SK-N-SH treated with all-trans-retinoic acid at 6 μM for 48 hours (cell line): ENCODE results near the gene CHD1L.

Experiments used
- ATAC-seq: fragments of 200-7000 bp; cut with Tn5 transposase; 3 replicates; pipeline ENCODE4 v1.9.1; 2020; ENCODE audit warnings: mild to moderate bottlenecking, moderate library complexity
- ARNTL ChIP-seq: fragments of 450-650 bp; formaldehyde crosslinking; IDR thresholded peaks from 2 replicates; pipeline ENCODE4 v1.5.0; 2020; ENCODE audit warnings: low read depth, mild to moderate bottlenecking, moderate library complexity, borderline replicate concordance
- CREB5 ChIP-seq: fragments of 250-450 bp; sonication (Bioruptor Pico); IDR thresholded peaks from 2 replicates; pipeline ENCODE4 v1.5.1; 2020; ENCODE audit warnings: low read depth, mild to moderate bottlenecking, moderate library complexity
- CSDC2 ChIP-seq: fragments of 250-450 bp; sonication (Bioruptor Pico); IDR thresholded peaks from 2 replicates; pipeline ENCODE4 v1.5.0; 2020; ENCODE audit warnings: mild to moderate bottlenecking, moderate library complexity
- ESRRG ChIP-seq: fragments of 250-450 bp; sonication (Bioruptor Pico); IDR thresholded peaks from 2 replicates; pipeline ENCODE4 v1.6.1; 2021; ENCODE audit warnings: mild to moderate bottlenecking
- ISL1 ChIP-seq: fragments of 250-450 bp; sonication (Bioruptor Pico); IDR thresholded peaks from 2 replicates; pipeline ENCODE4 v2.1.2; 2022; ENCODE audit warnings: mild to moderate bottlenecking, moderate library complexity
- OSR1 ChIP-seq: fragments of 250-450 bp; sonication (Bioruptor Pico); IDR thresholded peaks from 2 replicates; pipeline ENCODE4 v1.8.0; 2022; ENCODE audit warnings: moderate library complexity, mild to moderate bottlenecking, inconsistent platforms
- PATZ1 ChIP-seq: fragments of 250-450 bp; sonication (Bioruptor Pico); IDR thresholded peaks from 2 replicates; pipeline ENCODE4 v1.8.0; 2020; ENCODE audit warnings: mild to moderate bottlenecking, moderate library complexity, borderline replicate concordance
- PPARA ChIP-seq: fragments of 250-450 bp; sonication (Bioruptor Pico); IDR thresholded peaks from 2 replicates; pipeline ENCODE4 v1.5.0; 2020; ENCODE audit warnings: mild to moderate bottlenecking, borderline replicate concordance
- RARB ChIP-seq: fragments of 250-450 bp; sonication (Bioruptor Pico); IDR thresholded peaks from 2 replicates; pipeline ENCODE4 v1.8.0; 2021; ENCODE audit warnings: mild to moderate bottlenecking, moderate library complexity
- SNAI2 ChIP-seq: fragments of 250-450 bp; sonication (Bioruptor Pico); IDR thresholded peaks from 2 replicates; pipeline ENCODE4 v1.5.0; 2020; ENCODE audit warnings: mild to moderate bottlenecking, moderate library complexity
- TCF4 ChIP-seq: fragments of 250-450 bp; sonication (Bioruptor Pico); IDR thresholded peaks from 2 replicates; pipeline ENCODE4 v1.8.0; 2021; ENCODE audit warnings: mild to moderate bottlenecking, moderate library complexity, borderline replicate concordance
- TOX ChIP-seq: fragments of 250-450 bp; sonication (Bioruptor Pico); IDR thresholded peaks from 2 replicates; pipeline ENCODE4 v1.8.0; 2021; ENCODE audit warnings: mild to moderate bottlenecking, moderate library complexity, borderline replicate concordance
- ZC3H10 ChIP-seq: fragments of 250-450 bp; sonication (Bioruptor Pico); IDR thresholded peaks from 2 replicates; pipeline ENCODE4 v1.5.1; 2021; ENCODE audit warnings: mild to moderate bottlenecking, moderate library complexity
- ZFP3 ChIP-seq: fragments of 250-450 bp; sonication (Bioruptor Pico); IDR thresholded peaks from 2 replicates; pipeline ENCODE4 v1.5.0; 2020; ENCODE audit warnings: mild to moderate bottlenecking, moderate library complexity
- ZFP30 ChIP-seq: fragments of 450-650 bp; formaldehyde crosslinking; IDR thresholded peaks from 2 replicates; pipeline ENCODE4 v1.5.0; 2022; ENCODE audit warnings: mild to moderate bottlenecking, moderate library complexity
- ZNF8 ChIP-seq: fragments of 450-650 bp; formaldehyde crosslinking; IDR thresholded peaks from 2 replicates; pipeline ENCODE4 v1.5.0; 2020; ENCODE audit warnings: mild to moderate bottlenecking, moderate library complexity
- TF ChIP-seq, protein P1 (sequence below): fragments of 250-450 bp; sonication (Bioruptor Pico); IDR thresholded peaks from 2 replicates; pipeline ENCODE4 v1.5.0; 2020; ENCODE audit warnings: mild to moderate bottlenecking, moderate library complexity

The CHD1L gene

GRCh38 chr1:147273409-147274336, 31.2 kb downstream of the CHD1L start (continued):
- TF ChIP-seq, protein P1, sequence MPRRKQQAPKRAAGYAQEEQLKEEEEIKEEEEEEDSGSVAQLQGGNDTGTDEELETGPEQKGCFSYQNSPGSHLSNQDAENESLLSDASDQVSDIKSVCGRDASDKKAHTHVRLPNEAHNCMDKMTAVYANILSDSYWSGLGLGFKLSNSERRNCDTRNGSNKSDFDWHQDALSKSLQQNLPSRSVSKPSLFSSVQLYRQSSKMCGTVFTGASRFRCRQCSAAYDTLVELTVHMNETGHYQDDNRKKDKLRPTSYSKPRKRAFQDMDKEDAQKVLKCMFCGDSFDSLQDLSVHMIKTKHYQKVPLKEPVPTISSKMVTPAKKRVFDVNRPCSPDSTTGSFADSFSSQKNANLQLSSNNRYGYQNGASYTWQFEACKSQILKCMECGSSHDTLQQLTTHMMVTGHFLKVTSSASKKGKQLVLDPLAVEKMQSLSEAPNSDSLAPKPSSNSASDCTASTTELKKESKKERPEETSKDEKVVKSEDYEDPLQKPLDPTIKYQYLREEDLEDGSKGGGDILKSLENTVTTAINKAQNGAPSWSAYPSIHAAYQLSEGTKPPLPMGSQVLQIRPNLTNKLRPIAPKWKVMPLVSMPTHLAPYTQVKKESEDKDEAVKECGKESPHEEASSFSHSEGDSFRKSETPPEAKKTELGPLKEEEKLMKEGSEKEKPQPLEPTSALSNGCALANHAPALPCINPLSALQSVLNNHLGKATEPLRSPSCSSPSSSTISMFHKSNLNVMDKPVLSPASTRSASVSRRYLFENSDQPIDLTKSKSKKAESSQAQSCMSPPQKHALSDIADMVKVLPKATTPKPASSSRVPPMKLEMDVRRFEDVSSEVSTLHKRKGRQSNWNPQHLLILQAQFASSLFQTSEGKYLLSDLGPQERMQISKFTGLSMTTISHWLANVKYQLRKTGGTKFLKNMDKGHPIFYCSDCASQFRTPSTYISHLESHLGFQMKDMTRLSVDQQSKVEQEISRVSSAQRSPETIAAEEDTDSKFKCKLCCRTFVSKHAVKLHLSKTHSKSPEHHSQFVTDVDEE (CRISPR knock-in tag), result no peak

GRCh38 chr1:147281950-147282349, 39.5 kb downstream of the CHD1L start:
- no peak for TF ChIP-seq ZFP3 (CRISPR knock-in tag)
- no peak for ATAC-seq

GRCh38 chr1:147283011-147283410, 40.5 kb downstream of the CHD1L start:
- TF ChIP-seq ZC3H10 (CRISPR knock-in tag), result no peak
- no peak for TF ChIP-seq OSR1 (CRISPR knock-in tag)
- TF ChIP-seq TOX (CRISPR knock-in tag), result no peak
- no peak for TF ChIP-seq CREB5 (CRISPR knock-in tag)
- no peak for TF ChIP-seq ESRRG
- ATAC-seq, result no peak

DNA sequence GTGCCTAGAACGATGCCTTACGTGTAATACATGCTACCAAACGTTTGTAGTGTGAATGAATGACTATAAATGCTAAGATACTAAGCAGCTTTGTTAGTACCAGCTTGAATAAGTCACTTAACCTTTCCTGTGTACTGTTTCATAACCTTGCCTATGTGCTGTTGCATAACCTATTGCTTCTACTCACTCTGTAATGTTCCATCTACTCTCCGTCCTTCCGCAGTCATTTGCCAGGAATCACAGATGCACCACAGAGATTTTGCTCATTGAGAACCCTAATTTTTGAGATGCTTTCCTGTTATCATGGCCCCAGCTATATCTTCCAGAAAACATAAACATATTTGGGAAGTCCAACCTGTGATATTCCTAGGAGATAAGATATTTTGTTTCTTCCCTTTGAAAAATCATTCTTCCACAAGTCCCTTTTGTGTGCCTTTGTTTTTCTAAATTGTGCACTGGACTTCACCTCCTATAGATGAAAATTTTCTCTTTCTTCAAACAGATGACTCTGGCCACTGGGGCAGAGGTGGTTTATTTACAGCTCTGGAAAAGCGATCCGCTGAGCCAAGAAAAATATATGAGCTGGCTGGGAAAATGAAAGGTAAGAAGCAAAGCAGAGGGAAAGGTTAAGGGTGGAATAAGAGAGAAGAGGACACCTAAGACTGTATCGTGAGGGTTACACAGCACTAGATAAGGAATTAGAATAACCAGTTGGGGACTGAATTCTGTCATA, 44.8 kb downstream of the CHD1L start:
- TF ChIP-seq TCF4 (CRISPR knock-in tag), result no peak
- TF ChIP-seq, protein P1 (CRISPR knock-in tag), result no peak
- no peak for TF ChIP-seq SNAI2 (CRISPR knock-in tag)
- no peak for TF ChIP-seq RARB (CRISPR knock-in tag)
- TF ChIP-seq ESRRG, result no peak
- no peak for TF ChIP-seq ARNTL
- no peak for TF ChIP-seq OSR1 (CRISPR knock-in tag)
- no peak for TF ChIP-seq CSDC2 (CRISPR knock-in tag)
- TF ChIP-seq ZFP3 (CRISPR knock-in tag), result no peak
- TF ChIP-seq ZFP30, result no peak
- no peak for TF ChIP-seq ZNF8 (CRISPR knock-in tag)
- TF ChIP-seq CREB5 (CRISPR knock-in tag), result no peak
- no peak for TF ChIP-seq ISL1
- no peak for TF ChIP-seq TOX (CRISPR knock-in tag)
- no peak for TF ChIP-seq PPARA (CRISPR knock-in tag)
- no peak for TF ChIP-seq PATZ1 (CRISPR knock-in tag)
- no peak for ATAC-seq
